GM18517 (cell line): Measurements from ENCODE around the gene WNT11.

ENCODE experiments used
- ATAC-seq: cut with Tn5 transposase; IDR thresholded peaks from one replicate; pipeline ENCODE4 v1.9.1; 2021; ENCODE audit warnings: mild to moderate bottlenecking, moderate library complexity; ENCODE audit not compliant: unreplicated experiment

Gene WNT11

DNA sequence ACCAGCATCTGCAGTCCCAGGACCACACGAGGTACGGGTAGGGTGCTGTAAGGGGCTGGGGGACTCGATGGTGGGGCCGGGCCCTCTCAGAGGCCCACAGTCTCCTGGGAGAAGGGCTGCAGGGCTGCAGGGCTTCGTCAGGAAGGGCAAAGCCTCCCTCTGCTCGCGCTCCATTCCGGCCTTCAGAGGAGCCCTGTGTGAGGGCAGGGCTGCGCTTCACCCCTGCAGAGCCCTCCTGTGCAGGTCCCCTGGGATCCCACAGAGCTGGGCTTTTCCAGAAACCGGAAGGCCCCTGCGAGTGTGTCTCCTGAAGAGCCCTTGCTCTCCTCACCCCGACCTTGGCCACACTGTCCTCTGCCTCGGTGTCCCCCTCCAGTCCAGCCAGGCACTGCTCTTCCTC, 27.2 kb downstream of the WNT11 start:
- no peak for ATAC-seq

DNA sequence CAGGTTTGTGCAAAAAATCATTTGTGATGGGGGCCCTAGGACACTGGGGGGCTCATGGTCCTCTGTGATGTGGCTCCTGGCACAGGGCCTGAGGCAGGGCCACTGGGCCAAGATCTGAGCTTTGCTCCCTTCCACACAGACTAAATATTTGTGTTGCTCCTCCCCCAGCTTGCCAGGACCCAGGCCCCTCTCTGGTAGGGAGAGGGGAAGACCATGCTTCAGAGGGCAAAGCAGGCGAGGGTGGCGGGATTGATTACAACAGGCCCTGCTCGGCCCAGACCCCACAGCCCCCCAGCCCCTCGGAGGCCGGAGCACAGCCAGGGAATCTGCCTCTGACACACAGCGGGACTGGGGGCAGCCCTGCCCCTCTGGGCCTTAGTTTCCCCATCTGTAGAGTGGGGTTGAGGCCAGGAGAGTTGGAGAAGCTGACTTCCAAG, 29.0 kb downstream of the WNT11 start:
- ATAC-seq = no peak

- ATAC-seq = no peak
These were observed 29.8 kb downstream of the WNT11 start for GRCh38 chr11:76176463-76176862.

DNA sequence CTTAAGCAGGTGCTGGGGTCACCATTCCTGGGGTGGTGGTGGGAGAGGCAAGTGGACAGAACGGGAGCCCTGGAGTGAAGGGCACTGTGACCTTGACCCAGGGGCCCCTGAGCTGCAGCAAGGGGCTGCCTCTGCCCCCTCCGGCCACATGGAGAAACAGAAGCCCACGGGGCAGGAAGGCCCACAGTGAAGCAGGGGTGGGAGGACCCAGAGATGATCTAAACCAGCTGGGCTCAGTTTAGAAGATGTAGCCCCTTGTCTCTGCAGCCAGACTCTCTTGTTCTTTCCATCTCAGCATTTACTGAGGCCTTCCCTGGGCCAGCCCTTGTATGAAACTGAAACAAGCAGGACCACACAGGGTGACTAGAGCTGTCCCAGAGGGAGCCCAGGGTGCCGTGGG, 30.5 kb downstream of the WNT11 start:
- ATAC-seq = no peak

DNA sequence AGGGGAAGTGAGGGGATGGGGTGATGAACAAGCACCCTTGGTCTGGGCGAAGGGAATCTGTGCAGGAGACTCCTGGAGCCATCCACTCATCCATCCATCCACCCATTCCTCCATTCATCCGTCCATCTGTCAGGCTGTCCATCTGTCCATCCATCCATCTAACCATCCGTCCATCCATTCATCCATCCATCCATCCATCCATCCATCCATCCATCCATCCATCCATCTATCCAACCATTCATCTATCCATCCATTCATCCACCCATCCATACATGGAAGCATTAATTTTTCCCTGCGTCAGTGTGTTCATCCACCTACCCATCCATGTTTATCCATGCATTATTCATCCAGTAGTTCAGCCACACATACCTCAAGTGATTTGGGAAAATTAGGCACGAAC, 32.0 kb downstream of the WNT11 start:
- ATAC-seq = no peak

DNA sequence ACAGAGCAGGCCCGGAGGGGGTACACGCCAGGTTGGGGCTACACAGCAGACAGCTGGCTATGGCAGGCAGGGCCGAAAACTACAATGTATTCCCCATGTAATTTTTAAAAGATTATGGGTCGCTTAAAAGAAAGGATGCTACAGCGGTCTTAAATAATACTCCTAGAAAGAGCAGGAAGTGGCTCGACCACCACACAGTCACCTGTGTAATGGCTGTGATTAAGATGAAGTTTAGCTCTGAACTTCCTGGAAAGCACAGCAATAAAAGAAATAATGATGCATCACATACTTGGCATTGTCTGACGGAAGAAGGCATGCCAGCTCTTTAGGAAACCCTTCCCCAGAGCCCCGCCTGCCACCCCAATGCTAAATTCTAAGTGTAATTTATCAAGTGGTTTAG, 32.6 kb downstream of the WNT11 start:
- ATAC-seq = no peak

DNA sequence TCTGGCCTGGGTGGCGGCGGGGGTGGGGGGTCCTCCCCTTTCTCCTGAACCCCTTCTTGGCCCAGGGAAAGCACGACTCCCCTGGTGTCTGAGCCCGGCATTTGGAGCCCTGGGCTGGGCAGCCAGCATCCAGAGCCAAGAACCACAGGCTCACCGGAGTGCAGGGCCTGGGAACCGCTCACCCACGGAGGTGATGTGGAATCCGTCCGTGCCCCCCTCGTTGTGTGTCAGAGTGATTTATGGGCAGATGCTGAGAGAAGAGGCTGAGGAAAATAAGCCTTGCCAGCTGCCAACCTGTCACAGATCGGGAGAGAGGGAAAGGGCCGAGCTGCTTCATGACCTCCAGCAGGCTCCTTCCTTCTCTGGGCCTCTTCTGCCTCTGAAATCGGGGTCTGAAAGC, 33.7 kb downstream of the WNT11 start:
- no peak for ATAC-seq

DNA sequence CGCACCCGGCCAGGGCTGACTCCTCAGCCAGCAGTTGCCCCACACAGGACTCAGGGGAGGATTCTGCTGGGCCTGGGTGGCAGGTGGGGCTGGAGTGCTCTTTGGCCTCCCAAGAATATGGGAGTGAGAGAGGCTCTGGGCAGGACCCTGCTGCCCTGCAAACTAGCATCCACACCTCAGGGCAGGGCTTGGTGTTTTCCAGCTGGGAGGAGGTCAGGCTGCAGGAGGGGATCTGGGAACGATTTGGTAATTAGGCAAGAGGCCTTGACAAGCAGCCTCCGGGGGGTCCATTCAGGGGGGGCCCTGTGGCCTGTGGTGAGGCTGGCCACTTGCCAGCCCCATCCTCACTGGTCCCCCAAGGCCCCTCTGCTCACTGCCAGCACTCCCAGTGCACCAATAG, 35.8 kb downstream of the WNT11 start:
- ATAC-seq = no peak

GRCh38 chr11:76169473-76169896, 36.8 kb downstream of the WNT11 start:
- ATAC-seq = peak; percentile 48

DNA sequence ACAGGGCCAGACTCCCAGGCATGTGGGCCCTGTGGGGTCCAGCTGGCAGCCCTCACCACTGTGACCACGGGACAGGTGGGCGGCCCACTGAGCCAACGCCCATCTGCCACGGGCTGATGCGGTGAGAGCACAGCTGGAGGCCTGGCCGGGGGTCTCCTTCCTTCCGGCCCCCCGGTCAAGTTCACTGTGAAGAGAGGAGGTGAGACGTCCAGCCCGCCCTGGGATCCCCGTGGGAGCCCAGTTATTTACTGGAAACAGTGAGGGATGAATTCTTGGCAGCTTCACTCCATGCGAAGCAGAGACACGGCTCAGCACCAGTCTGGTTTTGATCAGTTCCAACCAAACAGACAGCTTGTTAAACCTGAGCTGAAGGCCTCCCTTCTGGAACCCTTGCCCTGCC, 38.7 kb downstream of the WNT11 start:
- no peak for ATAC-seq

DNA sequence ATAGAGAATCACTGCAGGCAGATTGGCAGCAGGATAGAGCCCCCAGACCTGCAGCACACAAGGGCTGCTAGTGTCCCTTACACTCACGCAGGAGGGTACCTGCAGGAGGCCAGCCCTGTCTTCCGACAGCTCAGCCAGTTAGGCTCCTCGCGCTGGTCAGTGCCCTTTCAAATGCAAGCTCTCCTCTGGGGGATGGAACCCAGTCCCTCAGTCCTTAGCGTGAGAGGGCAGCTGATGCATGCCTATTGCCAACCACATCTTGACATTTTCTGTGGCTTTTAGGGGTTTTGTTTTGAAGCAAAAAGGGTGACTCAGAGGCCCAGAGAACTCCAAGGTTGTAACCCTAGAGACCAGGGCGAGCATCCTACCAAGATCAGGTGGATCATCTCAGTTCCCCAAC, 40.0 kb downstream of the WNT11 start:
- peak; percentile 50 for ATAC-seq

DNA sequence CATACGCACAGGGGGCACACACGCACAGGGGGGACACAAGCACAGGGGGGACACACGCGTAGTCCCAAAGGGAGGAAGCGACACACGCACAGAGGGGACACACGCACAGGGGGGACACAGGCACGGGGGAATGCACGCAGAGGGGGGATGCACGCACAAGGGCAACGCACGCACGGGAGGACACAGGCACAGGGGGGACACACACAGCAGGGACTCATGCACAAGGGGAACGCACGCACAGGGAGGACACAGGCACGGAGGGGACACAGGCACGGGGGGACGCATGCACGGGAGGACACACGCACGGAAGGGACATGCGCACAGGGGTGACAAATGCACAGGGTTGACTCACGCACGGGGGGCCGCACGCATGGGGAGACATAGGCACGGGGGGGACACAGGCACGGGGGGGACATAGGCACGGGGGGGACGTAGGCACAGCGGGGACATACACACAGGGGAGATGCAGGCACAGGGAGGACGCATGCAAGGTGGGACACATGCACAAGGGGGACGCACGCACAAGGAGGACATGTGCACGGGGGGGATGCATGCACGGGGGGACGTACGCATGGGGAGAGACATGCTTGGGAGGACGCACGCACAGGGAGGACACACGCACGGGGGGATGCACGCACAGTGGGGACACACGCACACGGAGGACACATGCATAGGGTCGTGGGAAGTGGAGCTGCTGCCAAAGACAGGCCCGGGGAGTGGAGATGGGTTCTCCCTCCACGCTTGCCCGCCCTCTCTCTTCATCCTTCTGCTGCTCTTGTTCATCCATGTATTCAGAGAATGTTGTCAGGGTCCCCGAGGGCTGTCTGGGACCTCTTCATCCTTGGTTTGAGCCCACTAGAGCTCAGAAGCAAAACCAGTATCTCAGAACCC, 41.2 kb downstream of the WNT11 start:
- no peak for ATAC-seq

DNA sequence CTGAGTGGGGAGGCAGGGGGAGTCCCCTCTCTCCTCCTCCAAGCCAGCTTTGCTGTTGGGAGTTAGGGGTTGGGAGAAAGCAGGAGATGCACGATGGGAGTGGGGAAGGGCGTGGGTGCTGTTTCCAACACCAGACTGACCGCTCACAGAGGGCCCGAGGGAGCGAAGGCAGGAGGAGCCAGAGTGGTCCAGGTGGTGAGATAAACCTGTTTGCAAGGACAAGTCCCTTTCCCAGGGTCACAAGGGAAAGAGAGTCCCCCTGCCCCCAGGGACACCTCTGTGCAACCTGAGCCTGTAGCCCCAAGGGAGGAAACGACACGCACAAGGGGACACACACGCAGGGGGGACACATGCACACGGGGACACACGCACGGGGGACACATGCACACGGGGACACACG, 42.2 kb downstream of the WNT11 start:
- ATAC-seq = no peak

- no peak for ATAC-seq
These were observed 42.9 kb downstream of the WNT11 start for GRCh38 chr11:76163289-76163880.

GRCh38 chr11:76162336-76163288, 43.7 kb downstream of the WNT11 start:
- no peak for ATAC-seq

DNA sequence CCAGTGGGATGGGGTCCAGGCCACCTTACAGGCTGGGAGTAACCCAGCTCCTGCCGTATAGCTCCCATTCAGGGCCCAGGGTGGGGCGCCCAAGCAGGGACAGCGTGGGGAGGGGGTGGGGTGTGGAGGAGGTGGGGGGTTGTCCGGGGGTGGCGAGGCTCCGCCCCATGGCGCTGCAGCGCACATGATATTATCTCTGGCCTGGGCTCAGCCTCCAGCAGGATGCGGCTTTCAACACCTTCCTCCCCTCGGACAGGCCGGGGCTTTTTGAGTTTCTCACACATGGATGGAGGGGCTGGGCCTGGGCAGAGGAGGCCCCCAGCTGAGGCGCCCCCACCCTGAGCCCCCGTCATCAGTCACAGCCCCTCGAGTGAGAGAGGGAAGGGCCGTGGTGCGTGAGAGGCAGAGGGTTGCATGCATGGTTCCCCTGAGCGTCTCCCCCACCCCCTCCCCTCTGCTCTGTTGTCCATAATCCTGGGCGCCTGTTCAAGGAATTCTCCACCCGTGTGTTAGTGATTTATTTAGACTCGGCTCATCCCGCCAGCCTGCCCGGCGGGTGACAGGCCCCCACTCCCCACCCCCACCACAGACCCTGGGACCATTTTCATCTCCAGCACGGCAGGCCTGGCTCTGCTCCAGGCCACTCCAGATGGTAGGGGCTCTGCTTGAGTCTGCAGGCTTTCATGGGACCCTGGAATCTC, 44.9 kb downstream of the WNT11 start:
- no peak for ATAC-seq

GRCh38 chr11:76160856-76161255, 45.4 kb downstream of the WNT11 start:
- ATAC-seq = no peak

DNA sequence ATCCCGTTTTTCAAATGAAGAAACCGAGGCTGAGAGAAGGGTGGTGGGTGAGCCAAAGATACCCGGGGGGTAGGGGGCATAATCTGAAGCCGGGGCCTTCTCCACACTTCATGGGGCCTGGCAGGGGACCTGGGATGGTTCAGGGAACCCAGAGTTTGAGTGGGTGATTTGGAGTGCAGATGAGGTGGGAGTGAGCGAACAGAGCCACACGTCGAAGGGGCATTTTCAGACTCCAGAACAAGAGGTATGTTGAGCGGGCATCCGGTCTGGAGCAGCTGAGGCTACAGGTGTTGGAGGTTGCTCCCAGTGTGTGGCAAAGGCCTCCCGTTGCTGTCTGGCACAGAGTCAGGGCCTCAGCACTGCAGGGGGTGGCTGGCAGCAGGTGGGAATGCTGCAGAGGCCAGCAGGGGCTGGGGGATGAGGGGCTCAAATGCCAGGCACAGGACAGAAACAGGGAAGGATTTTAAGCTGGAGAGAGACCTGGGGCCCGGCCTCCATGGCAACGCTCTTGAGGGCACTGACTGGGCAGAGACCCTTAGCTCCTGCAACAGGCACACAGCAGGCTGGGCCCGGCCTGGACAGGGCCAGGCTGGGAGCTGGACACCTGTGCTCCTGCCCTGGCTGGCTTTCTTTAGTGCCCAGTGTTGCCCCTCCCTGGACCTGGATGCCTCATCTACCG, 46.2 kb downstream of the WNT11 start:
- ATAC-seq = no peak

DNA sequence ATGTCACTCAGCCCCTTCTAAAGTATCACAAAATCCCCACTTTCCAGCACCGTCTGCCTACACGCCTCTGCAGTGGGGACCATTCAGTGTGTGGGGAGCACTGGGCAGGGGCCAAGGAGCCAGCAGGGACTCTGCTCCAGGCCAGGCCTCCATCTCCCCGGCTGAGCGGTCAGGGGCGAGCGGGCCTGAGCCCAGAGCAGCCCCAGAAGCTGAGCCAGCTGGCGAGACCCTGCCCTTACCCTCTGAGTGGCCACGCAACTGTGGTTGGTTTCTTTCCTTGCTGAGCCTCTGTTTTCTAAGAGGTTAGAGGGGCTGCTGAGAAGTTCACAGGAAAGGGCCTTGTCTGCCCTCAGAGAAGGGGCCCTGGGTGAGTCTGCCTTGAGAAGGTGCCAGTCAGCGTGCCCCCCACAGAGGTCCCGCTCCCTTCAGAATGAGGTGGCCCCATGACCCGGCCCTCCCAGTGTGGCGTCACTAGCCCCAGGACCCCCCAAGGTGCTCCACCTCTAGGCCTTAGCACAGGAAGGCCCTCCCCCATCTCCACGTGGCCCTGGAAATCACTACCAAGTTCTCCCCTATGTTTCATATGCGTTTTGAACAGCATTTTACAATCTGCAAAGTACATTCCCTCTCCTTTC, 46.9 kb downstream of the WNT11 start:
- no peak for ATAC-seq
